ENCODE results near the gene GDPD4. TPM values are rescaled to one million over a fixed set of nuclear protein-coding genes. Genes with fewer than 3 reads are reported as not detected.

GDPD4 gene
- total and polyA plus RNA-seq, 12 donors: not detected

DNA sequence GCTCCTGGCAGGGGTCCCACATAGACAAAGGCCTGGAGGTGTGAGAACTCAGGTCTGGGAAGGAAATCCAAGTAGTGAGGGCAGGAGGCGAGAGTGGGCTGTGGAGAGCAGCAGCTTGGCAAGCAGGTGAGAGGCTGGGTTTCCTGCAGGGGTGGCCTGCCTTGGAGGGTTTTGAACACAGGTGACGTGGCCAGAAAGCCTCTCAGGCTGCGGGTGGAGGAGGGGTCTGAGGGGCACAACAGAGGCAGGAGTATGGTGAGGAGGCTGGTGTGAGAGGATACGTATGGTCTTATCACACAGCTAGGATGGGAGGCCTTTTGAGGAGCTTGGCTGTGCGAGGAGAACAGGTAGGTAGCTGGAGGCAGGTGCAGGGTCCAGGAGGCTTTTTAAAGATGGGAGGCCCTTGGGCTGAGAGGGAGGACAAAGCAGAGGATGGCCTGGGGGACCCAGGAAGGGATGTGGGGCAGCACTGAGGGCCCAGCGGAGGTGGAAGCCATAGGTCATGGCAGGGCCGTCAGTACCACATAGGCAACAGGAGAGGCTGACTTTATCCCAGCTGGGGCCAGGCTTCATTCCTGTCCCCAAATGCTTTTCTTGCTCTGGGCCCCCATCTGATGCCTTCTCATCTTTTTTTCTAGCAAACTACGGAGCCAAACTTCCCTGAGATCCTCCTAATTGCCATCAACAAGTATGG lies 89.0 kb downstream of the GDPD4 start:
- intact Hi-C loops (cut with DNase I): no loop called here
- TF ChIP-seq, protein P1, sequence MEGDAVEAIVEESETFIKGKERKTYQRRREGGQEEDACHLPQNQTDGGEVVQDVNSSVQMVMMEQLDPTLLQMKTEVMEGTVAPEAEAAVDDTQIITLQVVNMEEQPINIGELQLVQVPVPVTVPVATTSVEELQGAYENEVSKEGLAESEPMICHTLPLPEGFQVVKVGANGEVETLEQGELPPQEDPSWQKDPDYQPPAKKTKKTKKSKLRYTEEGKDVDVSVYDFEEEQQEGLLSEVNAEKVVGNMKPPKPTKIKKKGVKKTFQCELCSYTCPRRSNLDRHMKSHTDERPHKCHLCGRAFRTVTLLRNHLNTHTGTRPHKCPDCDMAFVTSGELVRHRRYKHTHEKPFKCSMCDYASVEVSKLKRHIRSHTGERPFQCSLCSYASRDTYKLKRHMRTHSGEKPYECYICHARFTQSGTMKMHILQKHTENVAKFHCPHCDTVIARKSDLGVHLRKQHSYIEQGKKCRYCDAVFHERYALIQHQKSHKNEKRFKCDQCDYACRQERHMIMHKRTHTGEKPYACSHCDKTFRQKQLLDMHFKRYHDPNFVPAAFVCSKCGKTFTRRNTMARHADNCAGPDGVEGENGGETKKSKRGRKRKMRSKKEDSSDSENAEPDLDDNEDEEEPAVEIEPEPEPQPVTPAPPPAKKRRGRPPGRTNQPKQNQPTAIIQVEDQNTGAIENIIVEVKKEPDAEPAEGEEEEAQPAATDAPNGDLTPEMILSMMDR (IDR thresholded peaks at IDR 0.05): no peak
- H3K4me3 ChIP-seq: no peak overlapping the region
- 90 to 91% methylated on average over 8 of the region's 8 CpGs for WGBS, 2 donors
- peaks cover 0 to under 1% (median 0%) of the 10 kb centered on the region in 11 donors for H3K9me3 ChIP-seq
- DNase-seq: no peak
- no peaks in the 10 kb centered on the region for H3K36me3 ChIP-seq
- ATAC-seq: no peak
- peaks cover 0 to 7% (median 0%) of the 10 kb centered on the region in 9 donors for H3K4me1 ChIP-seq
- H3K27ac ChIP-seq: no peak overlapping the region
- no peaks in the 10 kb centered on the region for H3K27me3 ChIP-seq

DNA sequence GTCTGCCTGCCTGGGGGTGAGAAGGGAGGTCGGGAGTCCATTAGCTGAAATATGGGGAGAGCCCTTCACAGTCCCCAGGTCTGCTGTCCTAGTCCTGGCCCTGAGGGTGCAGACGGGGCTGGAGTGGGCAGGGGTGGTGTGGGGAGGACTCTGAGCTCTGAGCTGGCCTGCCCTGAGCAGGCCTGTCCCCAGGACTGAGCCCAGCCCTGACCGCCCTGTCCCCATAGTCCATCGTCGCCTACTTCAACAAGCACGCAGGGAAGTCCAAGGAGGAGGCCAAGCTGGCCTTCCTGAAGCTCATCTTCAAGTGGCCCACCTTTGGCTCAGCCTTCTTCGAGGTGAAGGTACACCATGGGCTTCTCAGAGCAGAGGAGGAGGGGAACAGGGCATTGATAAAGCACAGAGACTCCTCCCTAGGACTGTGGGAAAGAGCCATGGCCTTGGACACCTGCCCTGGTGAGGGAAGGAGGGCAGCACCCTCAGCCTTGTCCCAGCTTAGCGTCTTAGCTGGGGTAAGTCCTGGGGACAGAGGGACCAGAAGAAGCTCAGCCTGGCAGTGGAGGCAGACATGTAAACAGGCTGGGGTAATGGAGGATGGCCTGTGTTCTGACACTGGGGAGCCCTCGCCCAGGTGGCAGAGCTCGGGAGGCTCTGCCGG lies 89.8 kb downstream of the GDPD4 start:
- ATAC-seq: no peak
- no peak overlapping the region for H3K4me3 ChIP-seq
- no peaks in the 10 kb centered on the region for H3K9me3 ChIP-seq
- H3K27me3 ChIP-seq: no peaks in the 10 kb centered on the region
- intact Hi-C loops (cut with DNase I): no loop called here
- no peaks in the 10 kb centered on the region for H3K36me3 ChIP-seq
- H3K4me1 ChIP-seq: peaks cover 0 to 7% (median 0%) of the 10 kb centered on the region in 9 donors
- TF ChIP-seq, protein P1 (IDR thresholded peaks at IDR 0.05): no peak
- DNase-seq: no peak
- 87 to 89% methylated on average over 11 of the region's 11 CpGs for WGBS, 2 donors
- no peak overlapping the region for H3K27ac ChIP-seq

DNA sequence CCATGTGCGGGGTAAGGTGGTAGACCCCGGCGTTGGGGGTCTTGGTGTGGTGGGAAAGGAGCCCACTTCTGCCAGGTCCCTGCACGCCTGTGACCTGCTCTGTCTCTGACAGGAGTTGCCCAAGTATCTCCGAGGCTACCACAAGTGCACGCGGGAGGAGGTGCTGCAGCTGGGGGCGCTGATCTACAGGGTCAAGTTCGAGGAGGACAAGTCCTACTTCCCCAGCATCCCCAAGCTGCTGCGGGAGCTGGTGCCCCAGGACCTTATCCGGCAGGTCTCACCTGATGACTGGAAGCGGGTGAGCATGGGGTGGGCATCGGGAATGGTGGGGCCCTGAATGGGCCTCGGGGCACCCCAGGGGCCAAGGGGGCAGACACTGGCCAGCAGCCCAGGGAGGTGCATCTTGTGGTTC lies 90.4 kb downstream of the GDPD4 start:
- WGBS, 2 donors: 90 to 92% methylated on average over 14 of the region's 14 CpGs

DNA sequence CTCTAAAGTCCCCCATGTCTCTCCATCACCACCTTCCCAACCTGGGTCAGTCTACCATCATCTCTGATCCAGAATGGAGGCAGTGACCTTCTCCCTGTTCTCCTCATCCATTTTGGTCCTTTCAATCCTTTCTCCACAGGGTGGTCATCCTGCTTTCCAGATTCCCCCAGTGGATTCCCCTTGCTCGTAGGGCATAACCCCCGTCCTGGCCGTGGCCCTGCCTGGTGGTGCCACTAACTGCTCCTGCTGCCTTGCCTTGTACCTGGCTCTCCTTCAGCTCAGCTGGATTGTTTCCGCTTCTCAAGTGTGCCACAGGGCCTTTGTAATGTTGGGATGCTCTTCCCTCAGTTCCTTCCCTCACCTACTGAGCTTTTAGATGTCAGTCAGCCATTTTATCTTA lies 91.8 kb downstream of the GDPD4 start:
- ATAC-seq (no peak), DNase-seq (no peak)
- Histone ChIP-seq H3K4me1 (peaks cover 0 to 7% (median 0%) of the 10 kb centered on the region in 9 donors), H3K27ac (no peak overlapping the region), H3K9me3 (no peaks in the 10 kb centered on the region), H3K27me3 (no peaks in the 10 kb centered on the region), H3K36me3 (no peaks in the 10 kb centered on the region), H3K4me3 (no peak overlapping the region)
- TF ChIP-seq, protein P1 (IDR thresholded peaks at IDR 0.05): no peak
- intact Hi-C loops (cut with DNase I): no loop called here
- 82 to 85% methylated on average over 4 of the region's 4 CpGs for WGBS, 2 donors

More for the DNA sequence above, 90.4 kb downstream of the GDPD4 start:
- H3K27me3 ChIP-seq: no peaks in the 10 kb centered on the region
- H3K27ac ChIP-seq: no peak overlapping the region
- DNase-seq (no peak), ATAC-seq (no peak)
- no peak overlapping the region for H3K4me3 ChIP-seq
- H3K4me1 ChIP-seq: peaks cover 0 to 7% (median 0%) of the 10 kb centered on the region in 9 donors
- intact Hi-C loops (cut with DNase I): no loop called here
- H3K9me3 ChIP-seq: no peaks in the 10 kb centered on the region
- no peaks in the 10 kb centered on the region for H3K36me3 ChIP-seq
- TF ChIP-seq, protein P1 (IDR thresholded peaks at IDR 0.05): no peak
